Measurements from ENCODE around the gene HGF.
"Not testable (repeated sequence)": the region's sequence is repeated elsewhere in the genome, so short reads cannot be mapped to it uniquely, and the experiment has no call there.

Gene HGF

GRCh38 chr7:81761031-81761430 is 8.8 kb downstream of the HGF start:
- Mint-ChIP-seq H3K9me3 (no peaks in the 10 kb centered on the region), H3K36me3 (ENCODE audit: low read depth) (no peaks in the 10 kb centered on the region), H3K27ac (no peak overlapping the region), H3K27me3 (ENCODE audit: low read depth) (no peaks in the 10 kb centered on the region), H3K4me1 (ENCODE audit: low read depth) (no peaks in the 10 kb centered on the region), H3K4me3 (no peak overlapping the region)
- no peak for DNase-seq (ENCODE audit: low spot score)

GRCh38 chr7:81754918-81755696 is 14.7 kb downstream of the HGF start:
- no peak for DNase-seq (ENCODE audit: low spot score)
- Mint-ChIP-seq H3K4me1 (ENCODE audit: low read depth) (no peaks in the 10 kb centered on the region), H3K4me3 (no peak overlapping the region), H3K27ac (no peak overlapping the region), H3K27me3 (ENCODE audit: low read depth) (no peaks in the 10 kb centered on the region), H3K9me3 (no peaks in the 10 kb centered on the region), H3K36me3 (ENCODE audit: low read depth) (no peaks in the 10 kb centered on the region)

GRCh38 chr7:81753392-81753791 is 16.5 kb downstream of the HGF start:
- no peak for DNase-seq (ENCODE audit: low spot score)
- H3K27ac Mint-ChIP-seq: no peak overlapping the region
- H3K4me1 Mint-ChIP-seq (ENCODE audit: low read depth): no peaks in the 10 kb centered on the region
- no peaks in the 10 kb centered on the region for H3K27me3 Mint-ChIP-seq (ENCODE audit: low read depth)
- no peaks in the 10 kb centered on the region for H3K36me3 Mint-ChIP-seq (ENCODE audit: low read depth)
- H3K9me3 Mint-ChIP-seq: no peaks in the 10 kb centered on the region
- no peak overlapping the region for H3K4me3 Mint-ChIP-seq

GRCh38 chr7:81752318-81752714 is 17.5 kb downstream of the HGF start:
- Mint-ChIP-seq H3K4me1 (ENCODE audit: low read depth) (no peaks in the 10 kb centered on the region), H3K27me3 (ENCODE audit: low read depth) (no peaks in the 10 kb centered on the region), H3K27ac (no peak overlapping the region), H3K9me3 (no peaks in the 10 kb centered on the region), H3K4me3 (no peak overlapping the region), H3K36me3 (ENCODE audit: low read depth) (no peaks in the 10 kb centered on the region)
- no peak for DNase-seq (ENCODE audit: low spot score)

- no peaks in the 10 kb centered on the region for H3K4me1 Mint-ChIP-seq (ENCODE audit: low read depth)
- H3K36me3 Mint-ChIP-seq (ENCODE audit: low read depth): no peaks in the 10 kb centered on the region
- H3K9me3 Mint-ChIP-seq: no peaks in the 10 kb centered on the region
- H3K27ac Mint-ChIP-seq: no peak overlapping the region
- DNase-seq (ENCODE audit: low spot score): no peak
- H3K4me3 Mint-ChIP-seq: no peak overlapping the region
- no peaks in the 10 kb centered on the region for H3K27me3 Mint-ChIP-seq (ENCODE audit: low read depth)
These were observed 18.1 kb downstream of the HGF start for GRCh38 chr7:81751619-81752317.

- Mint-ChIP-seq H3K4me1 (ENCODE audit: low read depth) (no peaks in the 10 kb centered on the region), H3K36me3 (ENCODE audit: low read depth) (no peaks in the 10 kb centered on the region), H3K4me3 (no peak overlapping the region), H3K27me3 (ENCODE audit: low read depth) (no peaks in the 10 kb centered on the region), H3K9me3 (peaks cover 5% of the 10 kb centered on the region), H3K27ac (no peak overlapping the region)
- DNase-seq (ENCODE audit: low spot score): no peak
These were observed 24.2 kb downstream of the HGF start for GRCh38 chr7:81745637-81746036.

GRCh38 chr7:81744389-81744788 is 25.5 kb downstream of the HGF start:
- Mint-ChIP-seq H3K4me3 (no peak overlapping the region), H3K9me3 (peaks cover 5% of the 10 kb centered on the region), H3K36me3 (ENCODE audit: low read depth) (no peaks in the 10 kb centered on the region), H3K27me3 (ENCODE audit: low read depth) (no peaks in the 10 kb centered on the region), H3K27ac (no peak overlapping the region), H3K4me1 (ENCODE audit: low read depth) (no peaks in the 10 kb centered on the region)
- DNase-seq (ENCODE audit: low spot score): no peak

- Mint-ChIP-seq H3K4me3 (no peak overlapping the region), H3K27me3 (ENCODE audit: low read depth) (no peaks in the 10 kb centered on the region), H3K36me3 (ENCODE audit: low read depth) (no peaks in the 10 kb centered on the region), H3K4me1 (ENCODE audit: low read depth) (no peaks in the 10 kb centered on the region), H3K9me3 (peaks cover 5% of the 10 kb centered on the region), H3K27ac (no peak overlapping the region)
- DNase-seq (ENCODE audit: low spot score): no peak
These were observed 26.2 kb downstream of the HGF start for GRCh38 chr7:81743665-81744064.

GRCh38 chr7:81743201-81743600 is 26.6 kb downstream of the HGF start:
- no peak for DNase-seq (ENCODE audit: low spot score)
- Mint-ChIP-seq H3K27ac (no peak overlapping the region), H3K4me3 (no peak overlapping the region), H3K36me3 (ENCODE audit: low read depth) (no peaks in the 10 kb centered on the region), H3K27me3 (ENCODE audit: low read depth) (no peaks in the 10 kb centered on the region), H3K4me1 (ENCODE audit: low read depth) (no peaks in the 10 kb centered on the region), H3K9me3 (peaks cover 5% of the 10 kb centered on the region)

- H3K4me3 Mint-ChIP-seq: no peak overlapping the region
- peaks cover 5% of the 10 kb centered on the region for H3K9me3 Mint-ChIP-seq
- no peaks in the 10 kb centered on the region for H3K27me3 Mint-ChIP-seq (ENCODE audit: low read depth)
- no peak for DNase-seq (ENCODE audit: low spot score)
- no peaks in the 10 kb centered on the region for H3K36me3 Mint-ChIP-seq (ENCODE audit: low read depth)
- no peak overlapping the region for H3K27ac Mint-ChIP-seq
- H3K4me1 Mint-ChIP-seq (ENCODE audit: low read depth): no peaks in the 10 kb centered on the region
These were observed 29.4 kb downstream of the HGF start for GRCh38 chr7:81740403-81740802.

GRCh38 chr7:81736091-81736490 is 33.8 kb downstream of the HGF start:
- no peak for DNase-seq (ENCODE audit: low spot score)
- no peaks in the 10 kb centered on the region for H3K27me3 Mint-ChIP-seq (ENCODE audit: low read depth)
- no peaks in the 10 kb centered on the region for H3K36me3 Mint-ChIP-seq (ENCODE audit: low read depth)
- H3K4me1 Mint-ChIP-seq (ENCODE audit: low read depth): no peaks in the 10 kb centered on the region
- H3K9me3 Mint-ChIP-seq: peaks cover 4% of the 10 kb centered on the region
- no peak overlapping the region for H3K27ac Mint-ChIP-seq
- H3K4me3 Mint-ChIP-seq: no peak overlapping the region

GRCh38 chr7:81725812-81726127 is 44.1 kb downstream of the HGF start:
- DNase-seq (ENCODE audit: low spot score): no peak
- Mint-ChIP-seq H3K27me3 (ENCODE audit: low read depth) (no peaks in the 10 kb centered on the region), H3K9me3 (no peaks in the 10 kb centered on the region), H3K36me3 (ENCODE audit: low read depth) (no peaks in the 10 kb centered on the region), H3K27ac (no peak overlapping the region), H3K4me3 (no peak overlapping the region), H3K4me1 (ENCODE audit: low read depth) (no peaks in the 10 kb centered on the region)

- no peaks in the 10 kb centered on the region for H3K36me3 Mint-ChIP-seq (ENCODE audit: low read depth)
- no peak for DNase-seq (ENCODE audit: low spot score)
- no peak overlapping the region for H3K27ac Mint-ChIP-seq
- no peaks in the 10 kb centered on the region for H3K9me3 Mint-ChIP-seq
- no peak overlapping the region for H3K4me3 Mint-ChIP-seq
- H3K27me3 Mint-ChIP-seq (ENCODE audit: low read depth): no peaks in the 10 kb centered on the region
- H3K4me1 Mint-ChIP-seq (ENCODE audit: low read depth): no peaks in the 10 kb centered on the region
These were observed 44.6 kb downstream of the HGF start for GRCh38 chr7:81725003-81725811.

- not testable (repeated sequence) for H3K27me3 Mint-ChIP-seq (ENCODE audit: low read depth); H3K36me3 Mint-ChIP-seq (ENCODE audit: low read depth); H3K4me3 Mint-ChIP-seq; H3K27ac Mint-ChIP-seq; H3K4me1 Mint-ChIP-seq (ENCODE audit: low read depth); DNase-seq (ENCODE audit: low spot score); H3K9me3 Mint-ChIP-seq
These were observed 47.6 kb downstream of the HGF start for GRCh38 chr7:81722250-81722649.

Data from T-helper 2 cell treated with Interferon-gamma antibody and Interleukin-4, amounts not matched to agents 5 μg/mL and 100 μg/mL, for 36 hours (primary cell).